Esophagus muscularis mucosa (tissue), 4 donors: ENCODE measurements around the gene GAL. TPM values are rescaled to one million over a fixed set of nuclear protein-coding genes. Genes with fewer than 3 reads are reported as not detected.

Source experiments
- DNase-seq: peaks from one replicate; pipeline ENCODE4 v3.0.0-alpha.2; 2017; ENCODE audit errors: extremely low spot score
- H3K27ac ChIP-seq, 4 donors: fragments of 200-600 bp; sonication (generic); replicated peaks in 1 of 4; 1 replicate in 3 of 4; 2 replicates in 1 of 4; pipeline ENCODE4 v1.5.1; 2016 to 2019; ENCODE audit warnings: mild to moderate bottlenecking in 1 of 4
- H3K27me3 ChIP-seq, 4 donors: fragments of 200-600 bp; sonication (generic); one replicate each; pipeline versions ENCODE4 v1.5.1 to v1.6.0; 2016 to 2019
- H3K36me3 ChIP-seq, 4 donors: fragments of 200-600 bp; sonication (generic); one replicate each; pipeline ENCODE4 v1.5.1; 2016 to 2019
- H3K4me1 ChIP-seq, 4 donors: fragments of 200-600 bp; sonication (generic); one replicate each; pipeline ENCODE4 v1.5.1; 2016 to 2019
- H3K4me3 ChIP-seq, 4 donors: fragments of 200-600 bp; sonication (generic); 1 replicate in 2 of 4; 2 replicates in 2 of 4; pipeline ENCODE4 v1.5.1; 2016 to 2019; ENCODE audit warnings: mild to moderate bottlenecking in 4 of 4, moderate library complexity in 1 of 4
- H3K9me3 ChIP-seq, 4 donors: fragments of 200-600 bp; sonication (generic); 1 replicate in 3 of 4; 2 replicates in 1 of 4; pipeline ENCODE4 v1.5.1; 2016 to 2019
- CTCF ChIP-seq, 3 experiments: fragments of 200-600 bp in 2 of 3; fragments of 450-650 bp in 1 of 3; sonication (generic) in 2 of 3; IDR thresholded peaks; one replicate each; pipeline ENCODE4 v1.5.1; 2017 to 2019; ENCODE audit warnings: antibody characterized with exemption in 3 of 3, mild to moderate bottlenecking in 2 of 3, moderate library complexity in 1 of 3
- EP300 ChIP-seq: sonication (generic); formaldehyde crosslinking; IDR thresholded peaks from one replicate; pipeline ENCODE4 v1.6.1; 2017; ENCODE audit warnings: antibody characterized with exemption
- POLR2A ChIP-seq: fragments of 450-650 bp; IDR thresholded peaks from one replicate; pipeline ENCODE4 v1.6.1; 2017; ENCODE audit warnings: antibody characterized with exemption, moderate library complexity, mild to moderate bottlenecking, low read depth
- POLR2AphosphoS5 ChIP-seq, 2 donors: sonication (generic); formaldehyde crosslinking; IDR thresholded peaks; one replicate each; pipeline ENCODE4 v1.6.1; 2017; ENCODE audit warnings: antibody characterized with exemption in 2 of 2
- WGBS: methylation state at CpG from one replicate; pipeline ENCODE4 v1.1.5; 2018; 5-methylcytosine and 5-hydroxymethylcytosine counted together
- intact Hi-C: fragments of 100-400 bp; cut with DNase I; formaldehyde crosslinking; loops from one replicate; pipeline ENCODE4 v1.15.1; 2023
- total RNA-seq, 4 donors: library from RNA; depleted of rRNA; stranded (reverse); fragments of >200 nt; gene quantifications; one replicate each; pipeline versions ENCODE4 v1.1.0 to v1.2.1, GENCODE V29; 2016

Gene GAL
- total RNA-seq, 4 donors from 2014 or later = 6.0 to 10.2 (median 8.1) TPM; not detected in 1

- 79% methylated on average over 4 of the region's 4 CpGs for WGBS
- TF ChIP-seq CTCF (IDR thresholded peaks at IDR 0.05) = no peak
- no peak for TF ChIP-seq EP300
- TF ChIP-seq POLR2A = no peak
- TF ChIP-seq POLR2AphosphoS5 (IDR thresholded peaks at IDR 0.05) = no peak
- H3K27me3 ChIP-seq = peaks cover 0 to 13% (median 0%) of the 10 kb centered on the region in 4 donors
- intact Hi-C loops = no loop called here
- H3K4me3 ChIP-seq = no peak overlapping the region
- peaks cover 0 to 12% (median 3%) of the 10 kb centered on the region in 4 donors for H3K9me3 ChIP-seq
- no peak for DNase-seq
- no peak overlapping the region for H3K27ac ChIP-seq
- no peaks in the 10 kb centered on the region for H3K4me1 ChIP-seq
- H3K36me3 ChIP-seq = no peaks in the 10 kb centered on the region
Observed at GRCh38 chr11:68724293-68724692, 39.9 kb downstream of the GAL start.

- Histone ChIP-seq H3K4me3 (no peak overlapping the region), H3K36me3 (no peaks in the 10 kb centered on the region), H3K27me3 (no peaks in the 10 kb centered on the region), H3K4me1 (no peaks in the 10 kb centered on the region), H3K27ac (no peak overlapping the region), H3K9me3 (no peaks in the 10 kb centered on the region)
- TF ChIP-seq POLR2AphosphoS5 (IDR thresholded peaks at IDR 0.05) = no peak
- no peak for TF ChIP-seq CTCF (IDR thresholded peaks at IDR 0.05)
- TF ChIP-seq POLR2A = no peak
- TF ChIP-seq EP300 = no peak
- no peak for DNase-seq
- 76% methylated on average over 6 of the region's 6 CpGs for WGBS
- intact Hi-C loops = no loop called here
Observed at GRCh38 chr11:68727783-68728182, 43.4 kb downstream of the GAL start.

DNA sequence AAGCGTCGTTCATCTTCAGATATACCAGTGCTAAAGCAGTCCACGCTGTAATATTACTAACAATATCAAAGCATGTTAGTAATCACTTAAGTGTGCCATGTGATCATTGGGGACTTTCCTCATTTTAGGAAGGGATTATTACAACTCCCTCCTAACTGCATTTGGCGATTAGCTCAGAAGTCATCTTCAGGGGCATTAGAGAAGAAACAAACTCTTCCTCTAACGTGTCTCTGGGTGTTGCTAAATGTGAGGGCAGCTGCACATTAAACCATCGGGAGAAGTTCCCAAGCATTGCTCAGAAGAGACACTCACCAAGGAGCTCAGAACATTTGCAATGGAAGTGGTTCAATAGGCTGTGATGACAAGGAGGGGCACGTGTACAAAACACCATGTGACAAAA, 49.8 kb downstream of the GAL start:
- Histone ChIP-seq H3K36me3 (no peaks in the 10 kb centered on the region), H3K27ac (no peak overlapping the region), H3K4me1 (no peaks in the 10 kb centered on the region), H3K4me3 (no peak overlapping the region), H3K9me3 (no peaks in the 10 kb centered on the region), H3K27me3 (no peaks in the 10 kb centered on the region)
- 87% methylated on average over 7 of the region's 7 CpGs for WGBS
- no peak for DNase-seq
- intact Hi-C loops = no loop called here
- no peak for TF ChIP-seq POLR2AphosphoS5 (IDR thresholded peaks at IDR 0.05)
- TF ChIP-seq POLR2A = no peak
- no peak for TF ChIP-seq EP300
- no peak for TF ChIP-seq CTCF (IDR thresholded peaks at IDR 0.05)

- DNase-seq = no peak
- Histone ChIP-seq H3K4me3 (no peak overlapping the region), H3K27me3 (no peaks in the 10 kb centered on the region), H3K27ac (no peak overlapping the region), H3K4me1 (no peaks in the 10 kb centered on the region), H3K36me3 (no peaks in the 10 kb centered on the region), H3K9me3 (no peaks in the 10 kb centered on the region)
- no peak for TF ChIP-seq POLR2A
- no peak for TF ChIP-seq POLR2AphosphoS5 (IDR thresholded peaks at IDR 0.05)
- no peak for TF ChIP-seq CTCF (IDR thresholded peaks at IDR 0.05)
- no peak for TF ChIP-seq EP300
- intact Hi-C loops = no loop called here
- WGBS = 74% methylated on average over 6 of the region's 6 CpGs
Observed at GRCh38 chr11:68735125-68735524, 50.8 kb downstream of the GAL start.

GRCh38 chr11:68735646-68736045, 51.3 kb downstream of the GAL start:
- no peaks in the 10 kb centered on the region for H3K27me3 ChIP-seq
- no peaks in the 10 kb centered on the region for H3K36me3 ChIP-seq
- DNase-seq = no peak
- no peaks in the 10 kb centered on the region for H3K9me3 ChIP-seq
- TF ChIP-seq CTCF (IDR thresholded peaks at IDR 0.05) = no peak
- no peak for TF ChIP-seq EP300
- TF ChIP-seq POLR2A = no peak
- TF ChIP-seq POLR2AphosphoS5 (IDR thresholded peaks at IDR 0.05) = no peak
- H3K27ac ChIP-seq = no peak overlapping the region
- WGBS = 85% methylated on average over 6 of the region's 6 CpGs
- no peaks in the 10 kb centered on the region for H3K4me1 ChIP-seq
- no peak overlapping the region for H3K4me3 ChIP-seq
- intact Hi-C loops = no loop called here
